Measurements from ENCODE around the gene SCTR. TPM values are rescaled to one million over a fixed set of nuclear protein-coding genes. Genes with fewer than 3 reads are reported as not detected.

Gene SCTR
- total and polyA plus RNA-seq, 2 of the 13 experiments (the other 11 are each of a cell fraction or from before 2014, with no cell fraction given), result not detected

GRCh38 chr2:119435953-119436297 lies 88.4 kb downstream of the SCTR start (continued):
- TF ChIP-seq ZNF280D (CRISPR knock-in tag; IDR thresholded peaks at IDR 0.05) (peak; percentile 22; the same call in 1 of the 2 replicates), ESRRA (CRISPR knock-in tag; IDR thresholded peaks at IDR 0.05; ENCODE audit: low read depth) (no peak), SKIL (CRISPR knock-in tag; IDR thresholded peaks at IDR 0.05; ENCODE audit: borderline replicate concordance) (no peak), SOX13 (IDR thresholded peaks at IDR 0.05) (no peak), SOX13 (CRISPR knock-in tag; conservative IDR thresholded peaks at IDR 0.05 in 1 of 2, IDR thresholded peaks at IDR 0.05 in 1 of 2) (peak in 1 of 2 experiments; percentile 23; a peak in 1 of 4 replicates), SUZ12 (IDR thresholded peaks at IDR 0.05; ENCODE audit: low read depth, low read length) (no peak), PBX3 (CRISPR knock-in tag; IDR thresholded peaks at IDR 0.05; ENCODE audit: borderline replicate concordance) (no peak), ZNF12 (CRISPR knock-in tag; IDR thresholded peaks at IDR 0.05) (no peak), MED8 (CRISPR knock-in tag; IDR thresholded peaks at IDR 0.05; ENCODE audit: insufficient replicate concordance) (no peak), ZFY (CRISPR knock-in tag; IDR thresholded peaks at IDR 0.05) (no peak), PAXIP1 (CRISPR knock-in tag; conservative IDR thresholded peaks at IDR 0.05) (peak; percentile 36), AFF4 (CRISPR knock-in tag; IDR thresholded peaks at IDR 0.05) (no peak), ZNF362 (CRISPR knock-in tag; IDR thresholded peaks at IDR 0.05; ENCODE audit: borderline replicate concordance) (no peak), GATAD2A (CRISPR knock-in tag; IDR thresholded peaks at IDR 0.05) (0 out of 2 replicates have a peak, but pooled peaks have one; percentile 41)
